ENCODE results near the gene LMNTD2. TPM values are rescaled to one million over a fixed set of nuclear protein-coding genes. Genes with fewer than 3 reads are reported as not detected.

The LMNTD2 gene
- total and polyA plus RNA-seq, 2 of the 13 experiments (the other 11 are each of a cell fraction or from before 2014, with no cell fraction given): 1.1 to 3.1 TPM

DNA sequence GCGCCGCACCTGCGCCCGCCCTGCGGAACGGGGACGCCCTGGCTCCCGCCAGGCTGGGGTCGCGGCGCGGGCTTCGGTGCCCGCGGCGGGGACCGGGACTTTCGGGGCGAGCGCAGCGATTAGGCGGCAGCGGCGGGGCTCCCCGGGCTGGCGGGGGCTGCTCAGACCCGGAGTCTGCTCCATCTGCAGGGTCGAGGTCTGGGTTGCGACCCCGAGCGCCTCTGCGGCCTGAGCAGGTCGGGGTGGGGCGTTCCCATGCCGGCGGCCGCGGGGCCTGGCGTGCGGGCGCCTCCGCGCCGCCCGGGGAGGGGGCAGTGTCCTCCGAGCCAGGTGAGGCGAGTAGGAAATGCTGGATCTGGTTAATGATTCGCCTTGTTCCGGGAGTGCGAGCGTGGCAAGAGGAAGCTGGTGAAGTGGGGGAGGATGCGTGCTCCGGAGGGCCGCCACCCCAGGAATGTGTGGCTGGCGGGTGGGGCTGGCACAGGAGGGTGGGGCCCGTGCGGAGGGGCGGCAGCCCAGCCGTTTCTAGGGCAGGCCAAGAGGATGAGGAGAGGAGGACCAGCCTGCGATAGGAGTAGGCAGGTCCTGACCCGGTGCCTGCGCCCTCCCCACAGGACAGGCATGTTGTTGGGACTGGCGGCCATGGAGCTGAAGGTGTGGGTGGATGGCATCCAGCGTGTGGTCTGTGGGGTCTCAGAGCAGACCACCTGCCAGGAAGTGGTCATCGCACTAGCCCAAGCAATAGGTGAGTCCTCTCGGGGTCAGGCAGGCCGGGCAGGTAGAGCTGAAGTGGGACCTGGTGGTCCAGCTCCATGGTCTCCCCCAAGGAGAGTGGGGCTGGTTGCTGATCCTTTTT, 838 bp upstream of the LMNTD2 start (continued):
- TF ChIP-seq, protein P1, sequence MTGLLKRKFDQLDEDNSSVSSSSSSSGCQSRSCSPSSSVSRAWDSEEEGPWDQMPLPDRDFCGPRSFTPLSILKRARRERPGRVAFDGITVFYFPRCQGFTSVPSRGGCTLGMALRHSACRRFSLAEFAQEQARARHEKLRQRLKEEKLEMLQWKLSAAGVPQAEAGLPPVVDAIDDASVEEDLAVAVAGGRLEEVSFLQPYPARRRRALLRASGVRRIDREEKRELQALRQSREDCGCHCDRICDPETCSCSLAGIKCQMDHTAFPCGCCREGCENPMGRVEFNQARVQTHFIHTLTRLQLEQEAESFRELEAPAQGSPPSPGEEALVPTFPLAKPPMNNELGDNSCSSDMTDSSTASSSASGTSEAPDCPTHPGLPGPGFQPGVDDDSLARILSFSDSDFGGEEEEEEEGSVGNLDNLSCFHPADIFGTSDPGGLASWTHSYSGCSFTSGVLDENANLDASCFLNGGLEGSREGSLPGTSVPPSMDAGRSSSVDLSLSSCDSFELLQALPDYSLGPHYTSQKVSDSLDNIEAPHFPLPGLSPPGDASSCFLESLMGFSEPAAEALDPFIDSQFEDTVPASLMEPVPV (CRISPR knock-in tag; IDR thresholded peaks at IDR 0.05): no peak; the same call in 1 of the 2 replicates
- TF ChIP-seq ZNF430 (CRISPR knock-in tag; IDR thresholded peaks at IDR 0.05) (no peak), BHLHE40 (IDR thresholded peaks at IDR 0.05; ENCODE audit: low read length) (no peak), ZNF615 (CRISPR knock-in tag; IDR thresholded peaks at IDR 0.05; ENCODE audit: borderline replicate concordance) (no peak), TFDP2 (CRISPR knock-in tag; IDR thresholded peaks at IDR 0.05) (peak; percentile 47; the same call in 1 of the 2 replicates), ZFP90 (CRISPR knock-in tag; IDR thresholded peaks at IDR 0.05; ENCODE audit: borderline replicate concordance) (no peak), NR2C2 (CRISPR knock-in tag; IDR thresholded peaks at IDR 0.05; ENCODE audit: borderline replicate concordance) (peak; percentile 40; the same call in 1 of the 2 replicates), MIER3 (CRISPR knock-in tag; IDR thresholded peaks at IDR 0.05; ENCODE audit: borderline replicate concordance) (no peak; the same call in 1 of the 2 replicates), ZBTB40 (IDR thresholded peaks at IDR 0.05) (no peak), ZBTB40 (CRISPR knock-in tag; IDR thresholded peaks at IDR 0.05) (no peak), ZNF850 (CRISPR knock-in tag; conservative IDR thresholded peaks at IDR 0.05) (no peak), RBAK (CRISPR knock-in tag; IDR thresholded peaks at IDR 0.05) (no peak), CCDC6 (CRISPR knock-in tag; IDR thresholded peaks at IDR 0.05) (peak; percentile 69; the same call in 1 of the 2 replicates), POLR2G (IDR thresholded peaks at IDR 0.05; ENCODE audit: low read depth, low read length) (peak; percentile 68), ZNF34 (CRISPR knock-in tag; IDR thresholded peaks at IDR 0.05; ENCODE audit: borderline replicate concordance) (no peak)

Measured in HepG2 (cell line).